H1 (cell line): ENCODE results near the gene ZNF407. TPM values are rescaled to one million over a fixed set of nuclear protein-coding genes. Genes with fewer than 3 reads are reported as not detected.
A peak's percentile ranks its signal among the peaks of the same experiment; 100 is the strongest.

Source experiments
- CTCF ChIA-PET: fragments of 300-600 bp; sonication (Branson Sonifier 250); formaldehyde crosslinking; loops from one replicate; lab custom pipeline; 2021; ENCODE audit not compliant: partially characterized antibody; lab: Charles Lee
- POLR2A ChIA-PET: fragments of 300-600 bp; sonication (Branson Sonifier 250); formaldehyde crosslinking; loops from one replicate; lab custom pipeline; 2021; ENCODE audit warnings: inconsistent platforms; ENCODE audit not compliant: partially characterized antibody; lab: Charles Lee
- DNase-seq, 2 experiments: peaks; one replicate each; pipeline versions ENCODE4 v3.0.0 to v3.0.0-alpha.2; 2010 to 2022; ENCODE audit warnings: low spot score in 2 of 2, low read depth in 1 of 2, mixed read lengths in 1 of 2
- FAIRE-seq: peaks from 2 replicates; lab custom pipeline; 2011; peaks lifted over from hg19 to GRCh38; lab: Jason Lieb, UNC
- H2AFZ ChIP-seq: 2 replicates; pipeline ENCODE4 v1.8.1; 2012; ENCODE audit warnings: low read length, inconsistent platforms
- H2AK5ac ChIP-seq: 2 replicates; pipeline ENCODE4 v1.6.1; 2013; ENCODE audit warnings: low read depth, low read length
- H2BK120ac ChIP-seq: replicated peaks from 2 replicates; pipeline ENCODE3; 2013; ENCODE audit warnings: low read depth, low read length, inconsistent platforms
- H2BK12ac ChIP-seq: 2 replicates; pipeline ENCODE4 v1.6.1; 2013; ENCODE audit warnings: low read depth, low read length
- H2BK15ac ChIP-seq: 2 replicates; pipeline ENCODE4 v1.6.1; 2013; ENCODE audit warnings: low read length
- H2BK20ac ChIP-seq: 2 replicates; pipeline ENCODE4 v1.6.1; 2013; ENCODE audit warnings: low read length
- H2BK5ac ChIP-seq: 2 replicates; pipeline ENCODE4 v1.6.1; 2013; ENCODE audit warnings: low read depth, low read length
- H3K14ac ChIP-seq: 2 replicates; pipeline ENCODE4 v1.6.1; 2013; ENCODE audit warnings: inconsistent platforms; ENCODE audit not compliant: insufficient read length
- H3K18ac ChIP-seq: 2 replicates; pipeline ENCODE4 v1.6.1; 2013; ENCODE audit warnings: low read length; ENCODE audit errors: extremely low read depth
- H3K23ac ChIP-seq: 2 replicates; pipeline ENCODE4 v1.6.1; 2013; ENCODE audit warnings: inconsistent platforms; ENCODE audit not compliant: insufficient read length
- H3K23me2 ChIP-seq: 2 replicates; pipeline ENCODE4 v1.6.1; 2013; ENCODE audit warnings: low read depth, low read length
- H3K27ac ChIP-seq: 2 replicates; pipeline ENCODE4 v1.6.1; 2011; ENCODE audit warnings: low read depth, low read length, inconsistent platforms
- H3K27me3 ChIP-seq, 4 experiments: replicated peaks in 1 of 4; 1 replicate in 1 of 4; 2 replicates in 3 of 4; pipeline versions ENCODE4 v1.6.1 to v1.8.1; 2011 to 2013; ENCODE audit warnings: low read length in 3 of 4, mild to moderate bottlenecking in 3 of 4, inconsistent platforms in 2 of 4, mixed read lengths in 2 of 4, moderate library complexity in 1 of 4; ENCODE audit not compliant: control insufficient read depth in 3 of 4, insufficient read depth in 3 of 4; ENCODE audit errors: extremely low read depth in 1 of 4
- H3K36me3 ChIP-seq, 4 experiments: 2 replicates each; pipeline versions ENCODE4 v1.6.1 to v1.8.1; 2011 to 2013; ENCODE audit warnings: mild to moderate bottlenecking in 4 of 4, low read length in 3 of 4, moderate library complexity in 2 of 4, control low read depth in 1 of 4, inconsistent platforms in 1 of 4; ENCODE audit not compliant: insufficient read depth in 4 of 4, control insufficient read depth in 2 of 4
- H3K4ac ChIP-seq: replicated peaks from 2 replicates; pipeline ENCODE3; 2013; ENCODE audit warnings: low read length, low read depth, mixed read lengths, inconsistent platforms; ENCODE audit not compliant: insufficient read length
- H3K4me1 ChIP-seq, 4 experiments: replicated peaks in 1 of 4; 1 replicate in 1 of 4; 2 replicates in 3 of 4; pipeline versions ENCODE4 v1.6.1 to v1.8.1; 2011 to 2013; ENCODE audit warnings: low read length in 3 of 4, inconsistent platforms in 2 of 4, mixed read lengths in 1 of 4; ENCODE audit not compliant: insufficient read depth in 4 of 4, control insufficient read depth in 3 of 4
- H3K4me2 ChIP-seq, 2 experiments: 2 replicates each; pipeline versions ENCODE4 v1.6.1 to v1.8.1; 2011 to 2013; ENCODE audit warnings: low read depth in 2 of 2, low read length in 2 of 2, control low read depth in 1 of 2, inconsistent platforms in 1 of 2, mild to moderate bottlenecking in 1 of 2; ENCODE audit not compliant: insufficient read depth in 1 of 2
- H3K4me3 ChIP-seq, 4 experiments: fragments of 200-600, 300-600 bp in 1 of 4; sonication (generic), shearing (Covaris generic), sonication (Bioruptor Twin) in 1 of 4; 2 replicates each; pipeline versions ENCODE4 v1.5.1 to v1.8.1; 2011 to 2016; ENCODE audit warnings: low read length in 4 of 4, low read depth in 3 of 4, control low read depth in 2 of 4, inconsistent platforms in 2 of 4, mild to moderate bottlenecking in 2 of 4, mixed read lengths in 1 of 4, moderate library complexity in 1 of 4; ENCODE audit not compliant: insufficient read depth in 2 of 4; ENCODE audit errors: extremely low read depth in 1 of 4
- H3K56ac ChIP-seq: replicated peaks from 2 replicates; pipeline ENCODE3; 2013; ENCODE audit warnings: low read depth, mild to moderate bottlenecking, mixed read lengths, low read length, inconsistent platforms; ENCODE audit not compliant: insufficient read length
- H3K79me1 ChIP-seq: 2 replicates; pipeline ENCODE4 v1.6.1; 2013; ENCODE audit warnings: low read depth, low read length, control low read depth
- H3K79me2 ChIP-seq, 2 experiments: 2 replicates each; pipeline versions ENCODE4 v1.6.1 to v1.8.1; 2012 to 2013; ENCODE audit warnings: low read length in 2 of 2, mild to moderate bottlenecking in 2 of 2, inconsistent platforms in 1 of 2; ENCODE audit not compliant: insufficient read depth in 2 of 2, control insufficient read depth in 1 of 2
- H3K9ac ChIP-seq, 4 experiments: replicated peaks in 1 of 4; 1 replicate in 1 of 4; 2 replicates in 3 of 4; pipeline versions ENCODE4 v1.6.1 to v1.8.1; 2011 to 2013; ENCODE audit warnings: low read depth in 3 of 4, low read length in 3 of 4, control low read depth in 2 of 4, mild to moderate bottlenecking in 2 of 4, moderate library complexity in 2 of 4, inconsistent platforms in 1 of 4; ENCODE audit errors: extremely low read depth in 1 of 4
- H3K9me3 ChIP-seq, 2 experiments: 2 replicates each; pipeline versions ENCODE4 v1.6.1 to v1.8.1; 2012 to 2013; ENCODE audit warnings: mild to moderate bottlenecking in 2 of 2, moderate library complexity in 2 of 2, control low read depth in 1 of 2, inconsistent platforms in 1 of 2, low read depth in 1 of 2, low read length in 1 of 2, mixed read lengths in 1 of 2; ENCODE audit not compliant: insufficient read depth in 2 of 2
- H4K20me1 ChIP-seq, 2 experiments: replicated peaks in 1 of 2; 2 replicates each; pipeline versions ENCODE3 to v1.8.1; 2011 to 2013; ENCODE audit warnings: inconsistent platforms in 2 of 2, low read length in 2 of 2, mild to moderate bottlenecking in 1 of 2; ENCODE audit not compliant: insufficient read depth in 2 of 2, control insufficient read depth in 1 of 2
- H4K5ac ChIP-seq: 2 replicates; pipeline ENCODE4 v1.6.1; 2013; ENCODE audit warnings: low read length, low read depth, mixed read lengths, inconsistent platforms; ENCODE audit not compliant: insufficient read length
- H4K8ac ChIP-seq: 2 replicates; pipeline ENCODE4 v1.8.0; 2013; ENCODE audit warnings: mild to moderate bottlenecking, moderate library complexity, low read length, inconsistent platforms; ENCODE audit not compliant: insufficient read depth; ENCODE audit errors: extremely low read depth
- H4K91ac ChIP-seq: replicated peaks from 2 replicates; pipeline ENCODE3; 2013; ENCODE audit warnings: low read length, mixed read lengths, inconsistent platforms; ENCODE audit not compliant: insufficient read length
- BCL11A ChIP-seq, 2 experiments: IDR thresholded peaks; one replicate each; pipeline ENCODE4 v1.6.1; 2011; ENCODE audit warnings: low read depth in 2 of 2, low read length in 2 of 2, mild to moderate bottlenecking in 2 of 2
- BRCA1 ChIP-seq: IDR thresholded peaks from 2 replicates; pipeline ENCODE4 v1.6.1; 2012; ENCODE audit warnings: low read depth, low read length, improper control_type of control experiment
- CEBPB ChIP-seq: IDR thresholded peaks from 2 replicates; pipeline ENCODE4 v1.6.1; 2012; ENCODE audit warnings: low read depth, low read length
- HDAC2 ChIP-seq, 2 experiments: fragments of 300-600 bp in 1 of 2; sonication (generic) in 1 of 2; IDR thresholded peaks; 2 replicates each; pipeline ENCODE4 v1.6.1; 2011 to 2012; ENCODE audit warnings: low read depth in 2 of 2, low read length in 2 of 2, mild to moderate bottlenecking in 2 of 2, moderate library complexity in 2 of 2, borderline replicate concordance in 1 of 2, inconsistent platforms in 1 of 2
- JUND ChIP-seq: IDR thresholded peaks from 2 replicates; pipeline ENCODE4 v1.6.1; 2011; ENCODE audit warnings: mild to moderate bottlenecking, improper control_type of control experiment, low read length
- KDM1A ChIP-seq: fragments of 200-600, 300-600 bp; sonication (generic); IDR thresholded peaks from 2 replicates; pipeline ENCODE4 v1.7.1; 2016; ENCODE audit warnings: mild to moderate bottlenecking, low read length, borderline replicate concordance
- WGBS, 2 experiments: shearing (Covaris generic) in 1 of 2; methylation state at CpG; one replicate each; pipeline versions ENCODE4 v1.1.6 to v1.1.7; 2013 to 2015; ENCODE audit warnings: low lambda C conversion rate in 2 of 2, mixed read lengths in 2 of 2, inconsistent platforms in 1 of 2, low coverage in 1 of 2, missing lambda C conversion rate in 1 of 2; ENCODE audit not compliant: insufficient replicate concordance in 2 of 2, insufficient coverage in 1 of 2, insufficient read length in 1 of 2; ENCODE audit errors: extremely low coverage in 1 of 2, missing lambda C conversion rate in 1 of 2; 5-methylcytosine and 5-hydroxymethylcytosine counted together
- polyA plus RNA-seq, 7 experiments: library from polyadenylated mRNA; depleted of rRNA in 3 of 7; stranded (reverse) in 5 of 7; unstranded in 2 of 7; fragments of >200 nt in 5 of 7; fragments of 200-250 nt in 2 of 7; gene quantifications; 1 replicate in 5 of 7; 2 replicates in 1 of 7; 4 replicates in 1 of 7; pipeline versions ENCODE4 v1.2.1 to v1.2.3, GENCODE V29; 2011 to 2013; ENCODE audit warnings: missing spikeins in 2 of 7, mixed read lengths in 2 of 7
- total RNA-seq: library from RNA; stranded (reverse); fragmentation: NEBNext Ultra II Directional; extraction: Animal tissue kit (Norgen Biotek cat#: 25700); gene quantifications from 2 replicates; pipeline ENCODE4 v1.2.1, GENCODE V29; 2021
- TF ChIP-seq, protein P1 (sequence below): IDR thresholded peaks from 2 replicates; pipeline ENCODE4 v1.6.1; 2012; ENCODE audit warnings: low read length, inconsistent platforms

Gene ZNF407
- total and polyA plus RNA-seq, 2 of the 8 experiments (the other 6 are each of a cell fraction or from before 2014, with no cell fraction given) = 1.5 to 6.8 TPM

DNA sequence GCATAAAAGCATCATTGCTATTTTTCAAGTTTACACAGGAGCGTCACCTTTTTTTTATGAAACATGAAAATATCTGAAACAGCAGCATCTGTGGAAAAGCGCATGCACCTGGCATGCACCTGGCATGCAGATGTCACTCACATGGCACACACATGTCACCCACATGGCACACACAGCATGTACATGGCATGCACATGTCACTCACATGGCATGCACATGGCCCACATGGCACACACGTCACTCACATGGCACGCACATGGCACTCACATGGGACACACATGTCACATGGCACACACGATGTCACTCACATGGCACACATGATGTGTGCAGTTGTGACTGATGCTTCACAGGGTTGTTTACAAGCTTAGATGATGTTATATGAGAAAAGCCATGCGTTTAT lies 188.0 kb downstream of the ZNF407 start:
- no peak overlapping the region for H3K14ac ChIP-seq
- H3K79me2 ChIP-seq = no peaks in the 10 kb centered on the region
- no peak overlapping the region for H2BK15ac ChIP-seq
- DNase-seq = no peak
- H3K56ac ChIP-seq = no peak overlapping the region
- no peak for TF ChIP-seq KDM1A
- no peak for TF ChIP-seq JUND
- no peak for TF ChIP-seq CEBPB
- no peak for TF ChIP-seq BCL11A (IDR thresholded peaks at IDR 0.05; ENCODE audit: low read depth in 2 of 2, low read length in 2 of 2)
- TF ChIP-seq BRCA1 = no peak
- TF ChIP-seq, protein P1, sequence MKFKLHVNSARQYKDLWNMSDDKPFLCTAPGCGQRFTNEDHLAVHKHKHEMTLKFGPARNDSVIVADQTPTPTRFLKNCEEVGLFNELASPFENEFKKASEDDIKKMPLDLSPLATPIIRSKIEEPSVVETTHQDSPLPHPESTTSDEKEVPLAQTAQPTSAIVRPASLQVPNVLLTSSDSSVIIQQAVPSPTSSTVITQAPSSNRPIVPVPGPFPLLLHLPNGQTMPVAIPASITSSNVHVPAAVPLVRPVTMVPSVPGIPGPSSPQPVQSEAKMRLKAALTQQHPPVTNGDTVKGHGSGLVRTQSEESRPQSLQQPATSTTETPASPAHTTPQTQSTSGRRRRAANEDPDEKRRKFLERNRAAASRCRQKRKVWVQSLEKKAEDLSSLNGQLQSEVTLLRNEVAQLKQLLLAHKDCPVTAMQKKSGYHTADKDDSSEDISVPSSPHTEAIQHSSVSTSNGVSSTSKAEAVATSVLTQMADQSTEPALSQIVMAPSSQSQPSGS = no peak
- no peak for TF ChIP-seq HDAC2 (IDR thresholded peaks at IDR 0.05; ENCODE audit: borderline replicate concordance in 1 of 2, low read depth in 2 of 2, low read length in 2 of 2)
- H3K4me3 ChIP-seq = no peak overlapping the region
- H2AK5ac ChIP-seq = no peak overlapping the region
- no peak overlapping the region for H4K8ac ChIP-seq
- FAIRE-seq = no peak
- no peaks in the 10 kb centered on the region for H3K79me1 ChIP-seq
- no peaks in the 10 kb centered on the region for H3K36me3 ChIP-seq
- no peaks in the 10 kb centered on the region for H3K9me3 ChIP-seq
- H3K27ac ChIP-seq = no peak overlapping the region
- H3K4me2 ChIP-seq = no peak overlapping the region
- no peak overlapping the region for H3K18ac ChIP-seq
- H3K4me1 ChIP-seq = no peaks in the 10 kb centered on the region
- H2BK120ac ChIP-seq = no peak overlapping the region
- no peak overlapping the region for H3K9ac ChIP-seq
- CTCF ChIA-PET = interaction anchor here (0.9 kb wide), 1 partner anchor 8 kb away, joined by 3 read pairs; no protein-coding TSS in a partner anchor
- H3K4ac ChIP-seq = no peak overlapping the region
- no peak overlapping the region for H3K23ac ChIP-seq
- H3K27me3 ChIP-seq = no peaks in the 10 kb centered on the region
- POLR2A ChIA-PET = no interaction called here
- H4K20me1 ChIP-seq = no peaks in the 10 kb centered on the region
- H2BK5ac ChIP-seq = no peak overlapping the region
- H2AFZ ChIP-seq = no peak overlapping the region
- no peak overlapping the region for H4K91ac ChIP-seq
- peak overlapping the region; percentile 68; the same call in 1 of the 2 replicates for H2BK12ac ChIP-seq
- no peaks in the 10 kb centered on the region for H3K23me2 ChIP-seq
- no peak overlapping the region for H2BK20ac ChIP-seq
- 95% methylated on average over 6 of the region's 6 CpGs; no CpG with 5 or more reads in 1 of the 2 experiments for WGBS, 2 experiments
- no peak overlapping the region for H4K5ac ChIP-seq
